T follicular helper cell (primary cell): ENCODE data around the gene TLL2.
A peak's percentile ranks its signal among the peaks of the same experiment; 100 is the strongest.
"Not testable (repeated sequence)": the region's sequence is repeated elsewhere in the genome, so short reads cannot be mapped to it uniquely, and the experiment has no call there.

Source experiments
- DNase-seq: peaks from one replicate; pipeline ENCODE4 v3.0.0-alpha.2; 2020; ENCODE audit warnings: low read depth
- total RNA-seq, 2 experiments: gene quantifications; one replicate each; lab custom pipeline; 2026; lab: John Stamatoyannopoulos, UW

The TLL2 gene
- 0 to 0.18 reads per million in 2 experiments for total RNA-seq

DNA sequence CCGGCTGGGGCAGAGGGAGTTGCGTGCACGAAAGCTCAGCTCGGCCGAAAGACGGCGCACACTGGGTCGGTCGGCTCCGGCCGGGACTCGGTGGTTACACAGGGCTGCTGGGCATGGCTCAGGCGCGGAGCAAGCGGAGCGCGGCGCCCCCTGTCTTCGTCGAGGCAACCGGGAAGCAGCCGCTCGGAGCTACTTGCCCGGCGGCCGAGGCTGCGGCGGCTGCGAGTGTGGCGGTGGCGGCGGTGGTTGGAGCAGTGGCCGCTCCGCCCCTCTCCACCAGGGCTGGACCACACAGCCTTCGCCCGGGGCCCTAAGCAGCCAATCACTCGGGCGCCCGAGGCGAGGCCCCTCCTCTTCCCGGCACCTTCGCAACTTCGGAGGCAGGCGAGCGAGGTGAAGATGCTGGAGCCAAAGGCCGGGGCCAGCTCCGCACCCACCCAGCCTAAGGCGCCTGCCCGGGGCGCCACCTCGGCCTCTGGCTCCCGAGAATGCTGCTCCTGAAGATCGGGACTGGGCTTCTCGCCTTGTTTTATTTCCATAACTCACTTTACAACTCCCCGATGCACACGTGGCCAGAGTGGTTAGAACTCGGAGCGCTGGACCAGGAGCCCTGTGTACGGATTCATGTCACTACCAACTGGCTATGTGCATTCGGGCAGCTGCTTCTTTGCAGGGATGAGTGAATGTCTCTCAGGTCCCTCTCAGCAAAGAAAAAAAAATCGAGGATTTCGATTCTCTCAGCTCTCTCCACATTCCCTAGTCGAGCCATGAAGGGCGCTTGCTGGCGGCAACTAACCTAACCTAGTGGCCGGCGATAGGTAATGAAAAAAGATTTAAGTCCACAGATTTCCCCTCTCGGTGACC is at the start of gene TLL2:
TLL2 (minus strand) TSS at position 229 of the 864 bp plus-strand sequence. CDS start 241 bp downstream, outside the sequence.
- DNase-seq: peak; percentile 23

DNA sequence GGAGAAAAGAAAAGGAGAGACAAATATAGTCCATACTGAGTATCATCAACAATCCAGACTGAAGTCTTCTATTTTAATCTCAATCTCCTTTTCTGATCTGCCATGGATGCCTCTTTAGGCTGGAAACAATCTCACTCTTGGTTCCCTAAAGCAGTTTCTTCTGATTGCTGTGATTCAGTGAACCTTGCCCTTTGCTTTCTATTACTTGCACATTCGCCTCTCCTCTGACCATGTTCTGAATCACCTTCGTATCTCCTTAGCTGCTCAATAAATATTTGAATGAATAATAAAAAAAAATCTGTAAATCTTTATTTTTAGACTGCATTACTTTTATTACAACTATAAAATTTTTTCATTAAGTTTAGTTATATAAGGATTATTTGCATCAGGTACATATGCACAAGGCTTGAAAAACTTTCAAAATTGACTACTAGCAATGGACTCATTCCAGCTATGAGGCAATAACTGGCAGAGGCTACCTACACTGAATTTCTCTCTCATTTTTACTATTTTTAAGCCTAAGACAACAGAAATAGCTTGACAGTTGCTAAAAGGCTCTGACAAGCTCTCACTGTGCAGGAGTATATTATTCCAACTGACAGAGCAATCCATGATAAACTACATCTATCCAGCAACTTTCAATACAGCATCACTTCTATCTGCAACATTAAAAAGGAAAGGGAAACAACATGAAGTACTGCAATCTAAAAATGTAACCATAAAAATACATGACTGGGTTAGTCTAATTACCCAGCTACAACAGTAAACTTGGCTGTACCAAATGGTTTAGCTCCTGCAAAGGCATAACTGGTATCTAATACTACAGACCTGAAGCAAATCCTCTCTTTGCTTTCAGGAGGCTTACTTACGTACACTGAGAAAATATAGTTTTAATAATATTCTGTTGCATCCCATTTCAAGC is 47.5 kb upstream of the TLL2 start:
- DNase-seq: no peak

DNA sequence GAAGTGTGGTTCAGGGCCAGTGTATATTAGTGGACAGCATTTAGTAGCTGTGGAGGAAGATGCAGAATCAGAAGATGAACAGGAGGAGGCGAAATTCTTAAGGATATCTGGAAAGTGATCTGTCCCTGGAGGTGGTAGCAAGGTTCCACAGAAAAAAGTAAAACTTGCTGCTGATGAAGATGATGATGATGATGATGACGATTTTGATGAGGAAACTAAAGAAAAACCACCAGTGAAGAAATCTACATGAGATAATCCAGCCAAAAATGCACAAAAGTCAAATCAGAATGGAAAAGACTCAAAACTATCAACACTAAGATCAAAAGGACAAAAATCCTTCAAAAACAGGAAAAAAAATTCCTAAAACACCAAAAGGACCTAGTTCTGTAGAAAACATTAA is 46.8 kb upstream of the TLL2 start:
- DNase-seq: no peak

DNA sequence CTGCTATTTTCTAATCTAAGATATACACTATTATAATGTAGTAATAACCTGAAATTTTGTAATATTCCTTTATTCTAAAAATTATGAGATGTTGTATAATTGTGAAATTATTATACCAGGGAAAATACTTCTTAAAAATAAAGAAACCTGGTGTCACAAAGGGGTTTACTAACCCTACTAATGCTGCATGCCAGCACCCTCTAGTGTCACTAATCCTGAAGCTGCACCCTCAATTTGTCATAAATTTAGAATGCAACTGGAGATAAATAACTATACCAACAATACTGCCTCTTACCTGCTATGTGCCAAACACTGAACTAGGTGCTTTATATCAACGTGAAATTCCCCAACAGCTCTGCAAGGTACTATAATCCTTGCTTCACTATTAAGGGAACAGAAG is 42.3 kb upstream of the TLL2 start:
- DNase-seq: no peak

DNA sequence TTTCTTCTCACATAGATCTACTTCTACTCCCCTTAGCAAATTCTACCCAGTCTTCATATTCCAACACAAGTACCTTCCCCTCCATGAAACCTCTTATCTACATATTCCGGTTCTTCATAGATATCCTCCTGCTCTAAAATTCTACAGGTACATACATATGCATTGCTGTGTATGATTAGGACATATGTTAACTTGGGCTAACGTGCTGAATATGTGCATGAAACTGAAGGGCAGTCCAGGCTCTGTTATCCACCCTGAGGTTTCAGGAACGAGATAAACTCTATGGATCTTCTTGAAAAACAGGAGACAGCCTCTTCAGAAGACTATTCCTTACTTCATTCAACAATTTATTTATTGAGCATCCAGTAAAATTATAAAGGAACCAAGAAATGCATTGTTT is 41.6 kb upstream of the TLL2 start:
- DNase-seq: no peak

DNA sequence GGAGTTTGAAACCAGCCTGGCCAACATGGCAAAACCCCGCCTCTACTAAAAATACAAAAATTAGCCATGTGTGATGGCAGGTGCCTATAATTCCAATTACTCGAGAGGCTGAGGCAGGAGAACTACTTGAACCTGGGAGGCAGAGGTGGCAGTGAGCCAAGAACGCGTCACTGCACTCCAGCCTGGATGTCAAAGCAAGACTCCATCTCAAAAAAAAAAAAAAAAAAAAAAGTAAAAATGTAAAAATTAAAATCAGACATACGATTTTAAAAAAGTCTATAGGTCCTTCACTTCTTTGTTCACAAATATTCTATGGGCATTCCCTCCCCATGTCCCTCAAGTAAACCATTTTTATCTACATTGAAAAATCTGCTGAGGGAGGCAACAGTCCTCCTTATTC is 34.9 kb upstream of the TLL2 start:
- DNase-seq: no peak

DNA sequence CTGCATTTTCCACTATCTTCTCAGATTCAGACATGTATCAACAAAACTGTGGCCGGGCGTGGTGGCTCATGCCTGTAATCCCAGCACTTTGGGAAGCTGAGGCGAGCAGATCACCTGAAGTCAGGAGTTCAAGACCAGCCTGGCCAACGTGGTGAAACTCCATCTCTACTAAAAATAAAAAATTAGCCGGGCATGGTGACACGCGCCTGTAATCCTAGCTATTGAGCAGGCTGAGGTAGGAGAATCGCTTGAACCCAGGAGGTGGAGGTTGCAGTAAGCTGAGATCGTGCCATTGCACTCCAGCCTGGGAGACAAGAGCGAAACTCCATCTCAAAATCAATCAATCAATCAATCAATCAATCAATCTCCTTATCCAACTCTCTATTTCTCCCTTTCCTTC is 31.8 kb upstream of the TLL2 start:
- DNase-seq: not testable (repeated sequence)

DNA sequence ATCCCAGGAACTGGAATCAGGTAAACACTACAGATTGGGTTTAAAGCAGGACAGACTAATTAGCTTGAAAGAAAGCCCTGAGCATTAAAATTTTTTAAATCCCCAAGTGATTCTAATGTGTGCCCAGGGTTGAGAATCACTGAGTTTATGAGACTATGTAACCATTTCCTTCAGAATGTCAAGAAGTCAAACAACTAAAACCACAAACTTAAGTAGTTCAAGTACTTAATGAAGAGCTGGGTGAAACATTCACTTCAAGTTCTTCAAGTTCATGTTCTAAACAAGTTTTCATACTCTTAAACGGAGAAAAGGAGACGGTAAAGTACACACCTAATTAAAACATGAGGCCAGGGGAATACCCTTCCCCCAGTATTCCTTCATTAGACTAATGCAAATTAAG is 28.2 kb upstream of the TLL2 start:
- DNase-seq: no peak

DNA sequence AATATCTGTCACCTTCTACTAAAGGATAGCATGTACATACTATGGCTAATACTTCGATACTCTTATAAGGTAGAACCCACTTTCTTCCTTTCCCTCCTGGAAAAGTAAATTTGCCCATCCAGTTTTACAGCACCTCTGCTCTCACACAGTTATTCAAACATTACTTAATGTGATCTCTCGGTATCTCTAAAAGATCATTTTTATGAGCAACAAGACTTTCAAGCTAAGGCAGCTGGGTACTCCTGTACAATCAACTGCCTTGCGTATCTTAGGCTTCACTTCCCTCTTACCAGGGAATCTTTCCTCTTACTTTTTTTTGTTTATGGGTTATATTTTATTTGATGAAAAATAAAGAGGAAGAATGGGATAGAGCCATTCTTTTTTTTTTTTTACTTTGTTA is 26.5 kb upstream of the TLL2 start:
- no peak for DNase-seq

DNA sequence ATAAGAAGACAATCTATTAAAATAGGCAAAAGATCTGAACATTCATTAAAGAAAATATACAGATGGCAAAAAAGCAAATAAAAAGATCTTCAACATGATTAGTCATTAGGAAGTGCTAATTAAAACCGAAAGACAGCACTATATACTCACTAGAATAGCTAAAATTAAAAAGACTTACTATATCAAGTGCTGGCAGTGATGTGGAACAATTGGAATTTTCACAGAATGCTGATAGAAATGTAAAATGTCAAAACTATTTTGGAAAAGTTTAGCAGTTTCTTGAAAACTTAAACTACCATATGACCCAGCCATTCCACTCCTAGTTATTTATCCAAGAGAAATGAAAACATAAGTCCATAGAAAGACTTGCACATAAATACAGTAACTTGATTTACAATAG is 25.0 kb upstream of the TLL2 start:
- DNase-seq: no peak

DNA sequence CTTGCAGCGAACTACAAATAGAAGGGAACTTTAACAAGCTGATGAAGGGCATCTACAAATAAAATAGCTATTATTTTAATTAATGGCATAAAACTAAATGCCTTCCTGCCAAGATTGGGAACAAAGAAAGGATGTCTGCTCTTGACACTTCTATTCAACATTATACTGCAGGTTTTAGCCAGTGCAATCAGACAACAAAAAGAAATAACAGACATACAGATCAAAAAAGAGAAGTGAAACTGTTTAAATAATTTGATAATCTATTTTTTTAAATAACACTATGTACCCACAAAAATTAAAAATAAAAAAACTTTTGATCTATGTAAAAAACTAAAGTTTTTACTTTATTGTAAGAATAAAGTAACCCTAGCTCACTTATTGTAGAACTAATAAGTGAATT is 22.4 kb upstream of the TLL2 start:
- no peak for DNase-seq

DNA sequence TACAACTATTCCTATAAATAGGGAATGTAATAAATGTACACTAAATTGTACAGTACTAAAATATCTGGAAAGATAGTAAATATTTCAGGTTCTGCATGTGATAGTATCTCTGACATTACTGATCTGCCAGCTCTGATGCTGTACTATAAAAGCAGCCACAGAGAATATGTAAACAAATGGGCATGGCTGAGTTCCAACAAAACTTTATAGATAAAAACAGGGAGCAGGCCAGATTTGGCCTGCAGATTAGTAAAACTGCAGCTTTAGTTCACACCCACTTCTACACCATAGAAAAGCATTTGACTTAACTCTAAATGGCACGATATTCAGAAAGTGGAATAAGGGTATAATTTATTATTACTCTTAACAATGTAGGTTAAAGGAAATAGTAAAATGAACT is 18.8 kb upstream of the TLL2 start:
- DNase-seq: no peak

DNA sequence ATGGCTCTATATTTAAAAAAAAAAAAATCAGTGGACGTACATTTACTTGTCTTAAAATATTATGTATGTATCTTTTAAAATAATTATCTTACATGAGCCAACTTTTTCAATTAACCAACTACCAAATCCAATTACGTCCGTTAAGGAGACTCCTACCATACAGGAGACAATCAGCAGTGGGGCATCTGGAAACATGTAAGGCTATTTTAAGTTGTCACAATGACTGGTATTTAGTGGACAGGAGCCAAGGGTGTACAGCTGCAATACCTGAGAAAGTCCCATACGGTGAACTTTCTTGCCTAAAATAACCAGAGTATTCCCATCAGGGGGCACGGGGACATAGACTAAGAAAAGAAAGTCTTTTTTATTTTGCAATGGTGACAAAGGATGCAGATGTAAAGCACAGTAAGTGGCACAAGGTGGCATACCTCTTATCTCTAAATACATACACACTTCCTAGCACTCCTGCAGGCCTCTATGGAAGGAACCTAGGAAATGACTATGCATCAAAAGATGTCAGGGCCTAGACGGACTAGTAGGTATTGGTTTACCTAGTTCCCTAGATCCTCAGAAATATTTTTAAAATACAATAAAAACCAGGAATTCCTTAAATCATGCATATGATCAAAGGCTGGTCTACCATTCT is 16.0 kb upstream of the TLL2 start:
- DNase-seq: no peak

DNA sequence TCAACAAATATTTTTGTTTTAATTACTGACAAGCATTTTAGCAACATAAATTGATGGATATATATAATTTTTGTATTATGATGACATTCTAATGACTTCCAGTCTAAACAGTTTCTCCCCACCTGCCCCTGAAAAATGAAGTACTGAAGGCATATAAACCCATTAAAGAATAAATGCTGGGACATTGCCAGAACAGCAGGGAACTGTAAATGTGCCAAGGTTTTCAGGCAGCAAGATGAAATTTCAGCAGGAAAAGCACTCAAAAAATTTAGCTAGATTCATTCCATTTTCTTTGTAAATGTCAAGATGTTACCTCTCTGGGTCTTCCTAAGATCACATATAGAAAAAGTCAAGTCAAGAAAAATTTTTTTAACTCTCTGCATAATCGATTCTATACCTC is 11.0 kb upstream of the TLL2 start:
- DNase-seq: no peak

DNA sequence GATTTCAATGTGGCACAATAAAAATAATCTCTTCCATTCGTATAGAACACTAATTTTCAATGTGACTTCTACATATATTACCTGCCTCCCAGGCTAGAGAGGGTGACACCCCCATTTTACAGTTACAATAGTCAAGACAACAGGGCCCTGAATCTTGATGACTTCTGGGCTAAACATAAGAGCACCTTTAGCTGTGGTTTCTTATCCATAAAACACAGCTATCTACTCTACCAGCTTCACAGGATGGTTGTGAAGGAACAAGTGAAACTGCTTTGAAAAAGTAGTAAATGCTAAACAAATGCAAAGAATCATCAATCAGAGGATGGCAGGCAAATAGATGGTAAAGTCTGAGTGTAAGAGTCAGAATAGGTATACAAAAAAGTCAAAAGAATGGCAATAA is 3.6 kb upstream of the TLL2 start:
- DNase-seq: no peak

DNA sequence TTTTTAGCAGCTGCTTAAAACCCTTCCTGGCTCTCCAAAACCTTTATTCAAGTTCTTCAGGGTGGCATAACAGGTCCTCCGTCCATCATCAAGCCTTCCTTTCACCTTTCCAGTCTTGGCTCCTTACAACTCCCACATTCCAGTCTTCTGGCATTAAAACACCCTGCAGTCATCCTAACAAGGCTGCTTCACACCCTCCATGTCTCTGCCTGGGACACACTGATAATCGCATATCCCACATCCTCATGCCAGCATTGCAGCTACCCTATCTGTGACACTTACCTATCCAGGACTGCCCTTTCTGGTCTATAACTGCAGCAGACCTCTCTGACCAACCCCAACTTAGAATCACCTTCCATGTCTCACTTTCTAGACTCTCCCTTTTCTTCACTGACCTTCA is 2.6 kb upstream of the TLL2 start:
- DNase-seq: no peak

DNA sequence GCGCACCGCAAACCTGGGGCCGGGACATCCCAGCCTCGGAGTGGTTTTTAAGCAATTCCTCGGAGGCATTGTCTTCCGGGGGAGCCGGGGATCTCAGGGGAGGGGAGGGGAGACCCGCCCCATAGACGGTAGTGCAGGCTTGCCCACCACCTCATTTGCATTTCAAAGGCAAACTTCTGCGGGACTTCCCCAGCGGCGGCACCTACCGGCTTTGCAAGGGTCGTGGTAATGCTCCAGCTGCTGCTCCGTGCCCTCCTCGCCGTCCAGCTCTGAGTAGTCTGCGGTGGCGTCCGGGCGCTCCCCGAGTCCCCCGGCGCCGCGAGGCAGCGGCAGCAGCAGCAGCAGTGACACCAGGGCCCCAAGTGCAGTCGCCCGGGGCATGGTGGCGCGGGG is 425 bp downstream of the TLL2 start:
- DNase-seq: peak; percentile 21

DNA sequence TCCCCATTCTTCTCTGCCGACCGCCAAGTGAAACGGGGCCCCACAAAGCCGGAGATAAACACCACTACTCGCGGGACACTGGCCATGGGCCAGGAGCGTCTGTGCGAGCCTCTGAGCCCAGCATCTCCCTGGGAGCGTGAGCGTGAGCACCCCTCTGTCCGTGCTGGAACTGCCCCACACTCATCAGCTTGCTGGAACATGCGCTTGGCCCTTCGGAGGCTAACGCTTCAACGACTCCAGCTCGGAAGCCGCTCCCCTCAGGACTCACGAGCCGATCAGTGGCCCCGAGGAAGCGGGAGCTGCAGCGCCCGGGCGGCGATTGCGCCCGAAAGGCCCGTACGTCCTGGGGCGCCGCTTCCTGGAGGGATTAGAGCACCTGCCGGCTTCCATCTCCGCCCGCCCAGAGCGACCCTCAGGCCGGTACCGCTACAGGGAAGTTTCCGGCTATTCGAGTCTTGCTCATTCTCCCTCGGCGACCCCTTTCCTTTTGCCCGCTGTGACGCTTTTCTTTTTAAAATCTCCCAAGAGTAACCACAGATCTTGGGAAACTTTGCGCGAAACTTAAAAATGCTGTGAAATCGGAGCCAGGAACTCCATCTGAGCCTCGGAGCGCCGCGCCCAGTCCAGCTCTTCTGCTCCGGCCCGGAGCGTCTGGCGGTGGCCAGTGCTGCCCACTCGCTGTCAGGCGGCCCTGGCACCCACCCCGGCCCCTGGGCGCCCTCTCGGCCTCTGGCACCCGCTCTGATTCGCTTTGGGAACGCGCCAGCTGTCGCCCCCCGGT is 1.0 kb downstream of the TLL2 start:
- DNase-seq: no peak

DNA sequence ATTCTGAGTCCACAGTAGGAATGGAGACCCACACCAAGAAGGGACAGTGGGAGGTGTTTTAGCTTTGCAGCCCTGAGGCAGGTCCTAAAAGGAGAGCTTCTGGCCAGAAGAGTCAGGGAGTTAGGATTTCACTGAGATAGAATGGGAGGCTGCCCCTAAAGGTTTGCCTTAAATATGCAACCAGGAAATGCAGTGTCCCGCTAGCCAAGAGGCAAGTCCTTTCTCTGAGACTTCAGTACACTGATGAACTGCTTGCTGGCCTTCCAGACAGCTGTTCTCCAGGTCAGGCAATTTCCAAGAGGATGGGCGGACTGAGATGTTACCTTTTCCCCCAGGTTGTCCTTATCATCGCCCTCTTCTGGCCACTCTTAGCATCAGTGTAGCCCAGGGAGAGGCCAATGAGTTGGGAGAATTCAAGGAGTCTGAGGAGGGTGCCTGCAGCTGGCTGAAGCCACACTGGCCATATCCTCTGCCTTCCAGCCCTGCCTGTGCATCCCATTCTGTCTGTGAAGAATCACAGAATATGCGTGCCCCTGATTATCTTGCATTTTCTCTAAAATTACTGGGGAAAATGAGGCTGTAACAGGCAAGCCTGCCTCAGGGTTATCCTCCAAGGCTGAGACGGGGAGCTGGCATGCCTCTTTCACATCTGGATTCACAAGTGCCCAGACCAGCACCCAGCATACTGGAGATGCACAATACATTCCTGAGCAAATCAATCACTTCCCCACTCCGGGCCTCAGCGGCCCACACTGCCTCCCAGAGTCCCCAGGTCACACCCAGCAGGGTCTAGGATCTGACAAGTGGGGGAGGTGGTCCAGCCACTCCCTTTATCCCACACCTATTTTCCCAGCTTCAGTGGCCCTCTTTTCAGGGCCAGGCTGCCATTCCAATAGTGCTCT is 2.4 kb downstream of the TLL2 start:
- DNase-seq: no peak

DNA sequence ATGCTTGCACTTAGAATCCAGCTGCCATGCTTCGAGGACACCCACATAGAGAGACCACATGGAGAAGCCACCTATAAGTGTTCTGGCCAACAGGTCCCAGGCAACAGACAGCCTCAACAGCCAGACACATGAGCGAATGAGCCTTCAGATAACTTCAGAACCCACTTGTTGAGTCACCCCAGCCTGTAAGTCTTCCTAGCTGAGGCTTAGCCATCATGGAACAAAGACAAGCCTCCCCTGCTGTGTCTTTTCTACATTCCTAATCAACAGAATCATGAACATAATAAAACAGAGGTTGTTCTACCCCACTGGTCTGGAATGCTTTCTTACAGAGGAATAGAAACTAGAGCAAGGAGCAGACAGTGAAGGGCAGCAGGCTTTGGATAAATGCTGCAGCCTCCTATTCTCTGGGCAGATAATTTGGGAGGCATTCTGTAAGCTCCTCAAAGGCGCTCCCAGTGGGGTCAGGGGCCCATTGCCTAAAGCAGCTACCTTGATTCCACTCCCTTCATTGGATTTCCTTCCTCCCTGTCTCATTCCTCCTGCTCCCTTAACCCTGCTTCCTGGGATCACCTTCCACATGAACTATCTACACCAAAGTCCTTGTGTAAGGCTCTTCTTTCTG is 4.6 kb downstream of the TLL2 start:
- no peak for DNase-seq
